HepG2 (cell line): ENCODE data around the gene SLC34A3. TPM values are rescaled to one million over a fixed set of nuclear protein-coding genes. Genes with fewer than 3 reads are reported as not detected.
A peak's percentile ranks its signal among the peaks of the same experiment; 100 is the strongest.

ENCODE experiments used
- ARNT2 ChIP-seq: sonication (generic); formaldehyde crosslinking; IDR thresholded peaks from 2 replicates; pipeline ENCODE4 v1.8.0; 2022; ENCODE audit warnings: mild to moderate bottlenecking, low read depth, missing genetic modification reagents, moderate library complexity
- CTCF ChIP-seq: sonication (generic); formaldehyde crosslinking; IDR thresholded peaks from 2 replicates; pipeline ENCODE4 v1.5.0; 2020; ENCODE audit warnings: mild to moderate bottlenecking, missing genetic modification reagents, moderate library complexity
- E2F2 ChIP-seq: sonication (generic); formaldehyde crosslinking; IDR thresholded peaks from 2 replicates; pipeline ENCODE4 v1.4.0; 2020; ENCODE audit warnings: missing genetic modification reagents, borderline replicate concordance
- ISL2 ChIP-seq: sonication (generic); formaldehyde crosslinking; IDR thresholded peaks from 2 replicates; pipeline ENCODE4 v1.5.0; 2020; ENCODE audit warnings: missing genetic modification reagents
- JUNB ChIP-seq: sonication (generic); formaldehyde crosslinking; IDR thresholded peaks from 2 replicates; pipeline ENCODE4 v1.8.0; 2022; ENCODE audit warnings: missing genetic modification reagents, mild to moderate bottlenecking, borderline replicate concordance
- KDM5A ChIP-seq: fragments of 200-600 bp; sonication (generic); IDR thresholded peaks from 2 replicates; pipeline ENCODE4 v1.7.0; 2018; ENCODE audit warnings: antibody characterized with exemption, mild to moderate bottlenecking, low read length, borderline replicate concordance
- KLF15 ChIP-seq: sonication (generic); formaldehyde crosslinking; IDR thresholded peaks from 2 replicates; pipeline ENCODE4 v1.8.1; 2023; ENCODE audit warnings: borderline replicate concordance, mild to moderate bottlenecking, inconsistent platforms, missing genetic modification reagents, mixed read lengths
- NFYB ChIP-seq: sonication (generic); formaldehyde crosslinking; IDR thresholded peaks from 2 replicates; pipeline ENCODE4 v1.4.0; 2020; ENCODE audit warnings: missing genetic modification reagents
- RERE ChIP-seq: IDR thresholded peaks from 2 replicates; pipeline ENCODE4 v1.6.1; 2016; ENCODE audit warnings: low read depth, missing genetic modification reagents, missing compliant biosample characterization
- RFXAP ChIP-seq: sonication (generic); formaldehyde crosslinking; IDR thresholded peaks from 2 replicates; pipeline ENCODE4 v1.4.0; 2020; ENCODE audit warnings: missing genetic modification reagents, borderline replicate concordance
- ZNF281 ChIP-seq: sonication (generic); formaldehyde crosslinking; IDR thresholded peaks from 2 replicates; pipeline ENCODE4 v1.4.0; 2020; ENCODE audit warnings: missing genetic modification reagents, borderline replicate concordance
- ZNF670 ChIP-seq: sonication (generic); formaldehyde crosslinking; IDR thresholded peaks from 2 replicates; pipeline ENCODE4 v1.8.0; 2022; ENCODE audit warnings: mild to moderate bottlenecking, missing genetic modification reagents, borderline replicate concordance
- ZNF737 ChIP-seq: sonication (generic); formaldehyde crosslinking; IDR thresholded peaks from 2 replicates; pipeline ENCODE4 v1.5.0; 2020; ENCODE audit warnings: missing genetic modification reagents, mild to moderate bottlenecking, borderline replicate concordance
- ZNF788 ChIP-seq: sonication (generic); formaldehyde crosslinking; IDR thresholded peaks from 2 replicates; pipeline ENCODE4 v1.5.0; 2020; ENCODE audit warnings: mild to moderate bottlenecking, missing genetic modification reagents, borderline replicate concordance
- polyA plus RNA-seq, 8 experiments: library from polyadenylated mRNA; depleted of rRNA in 3 of 8; stranded (reverse) in 7 of 8; unstranded in 1 of 8; fragments of >200 nt; fragmentation: Illumina TruSeq in 4 of 8; extraction: Trizol in 4 of 8; gene quantifications; 2 replicates each; pipeline versions ENCODE4 v1.2.1 to v1.2.3, GENCODE V29; 2011 to 2016; ENCODE audit warnings: low read depth in 4 of 8, missing spikeins in 1 of 8, mixed read lengths in 1 of 8; ENCODE audit not compliant: insufficient read depth in 1 of 8
- total RNA-seq, 5 experiments: library from RNA; depleted of rRNA; stranded (reverse); fragments of >200 nt; fragmentation: Illumina TruSeq; extraction: Trizol; gene quantifications; 2 replicates each; pipeline ENCODE4 v1.2.3, GENCODE V29; 2016; ENCODE audit warnings: low read depth in 1 of 5

The SLC34A3 gene
- total and polyA plus RNA-seq, 2 of the 13 experiments (the other 11 are each of a cell fraction or from before 2014, with no cell fraction given), result 0.07 to 1.0 TPM

- no peak for TF ChIP-seq ZNF737 (CRISPR knock-in tag)
- TF ChIP-seq ZNF788 (CRISPR knock-in tag), result no peak; the same call in 1 of the 2 replicates
- 0 out of 2 replicates have a peak, but pooled peaks have one; percentile 15 for TF ChIP-seq ZNF670 (CRISPR knock-in tag)
- TF ChIP-seq ZNF281 (CRISPR knock-in tag), result no peak
- no peak for TF ChIP-seq RFXAP (CRISPR knock-in tag)
- no peak; the same call in 1 of the 2 replicates for TF ChIP-seq NFYB
- no peak for TF ChIP-seq RERE
- 0 out of 2 replicates have a peak, but pooled peaks have one; percentile 52 for TF ChIP-seq KLF15 (CRISPR knock-in tag)
- TF ChIP-seq JUNB (CRISPR knock-in tag), result no peak
- TF ChIP-seq E2F2 (CRISPR knock-in tag), result no peak
- TF ChIP-seq CTCF (CRISPR knock-in tag), result peak; percentile 7; the same call in 1 of the 2 replicates
- TF ChIP-seq ISL2 (CRISPR knock-in tag), result peak; percentile 59; the same call in 1 of the 2 replicates
- 0 out of 2 replicates have a peak, but pooled peaks have one; percentile 13 for TF ChIP-seq ARNT2
- TF ChIP-seq KDM5A, result no peak
These were observed 11.0 kb downstream of the SLC34A3 start (continued) for GRCh38 chr9:137241490-137242268.
